ENCODE measurements around the gene SLC35D2.

GRCh38 chr9:96294159-96294545 lies 89.4 kb downstream of the SLC35D2 start:
- TF ChIP-seq CTCF (IDR thresholded peaks at IDR 0.05) (no peak), POLR2A (IDR thresholded peaks at IDR 0.05) (no peak)
